Measurements from ENCODE around the gene PRDM2. TPM values are rescaled to one million over a fixed set of nuclear protein-coding genes. Genes with fewer than 3 reads are reported as not detected.

Gene PRDM2
- total RNA-seq, 6 experiments from 2014 or later, result 20.9 to 26.9 (median 25.7) TPM

- H3K4me3 Mint-ChIP-seq, result no peak overlapping the region
- H3K27me3 Mint-ChIP-seq (ENCODE audit: insufficient read depth), result peaks cover 1% of the 10 kb centered on the region; the same call in 1 of the 2 replicates
Measured at GRCh38 chr1:13814131-13814530, 114.1 kb downstream of the PRDM2 start.

GRCh38 chr1:13816016-13816760, 116.2 kb downstream of the PRDM2 start:
- Mint-ChIP-seq H3K9me3 (no peaks in the 10 kb centered on the region), H3K4me1 (ENCODE audit: low read depth) (peaks cover 5% of the 10 kb centered on the region; the same call in 1 of the 2 replicates), H3K27ac (no peak overlapping the region), H3K4me3 (no peak overlapping the region), H3K36me3 (ENCODE audit: low read depth) (no peaks in the 10 kb centered on the region), H3K27me3 (ENCODE audit: insufficient read depth) (no peaks in the 10 kb centered on the region)
- no peak for DNase-seq
- TF ChIP-seq CTCF (IDR thresholded peaks at IDR 0.05), result no peak

More at GRCh38 chr1:13814131-13814530, 114.1 kb downstream of the PRDM2 start:
- Mint-ChIP-seq H3K4me1 (ENCODE audit: low read depth) (peaks cover 7% of the 10 kb centered on the region), H3K9me3 (no peaks in the 10 kb centered on the region), H3K36me3 (ENCODE audit: low read depth) (no peaks in the 10 kb centered on the region; the same call in 1 of the 2 replicates), H3K27ac (no peak overlapping the region)
- no peak for DNase-seq
- no peak for TF ChIP-seq CTCF (IDR thresholded peaks at IDR 0.05)

GRCh38 chr1:13817906-13818305, 117.9 kb downstream of the PRDM2 start:
- Mint-ChIP-seq H3K36me3 (ENCODE audit: low read depth) (no peaks in the 10 kb centered on the region), H3K9me3 (no peaks in the 10 kb centered on the region), H3K27me3 (ENCODE audit: insufficient read depth) (no peaks in the 10 kb centered on the region), H3K27ac (no peak overlapping the region), H3K4me3 (no peak overlapping the region), H3K4me1 (ENCODE audit: low read depth) (peaks cover 5% of the 10 kb centered on the region; the same call in 1 of the 2 replicates)
- DNase-seq, result no peak
- no peak for TF ChIP-seq CTCF (IDR thresholded peaks at IDR 0.05)

GRCh38 chr1:13818926-13819325, 118.9 kb downstream of the PRDM2 start:
- DNase-seq, result no peak
- Mint-ChIP-seq H3K4me3 (no peak overlapping the region), H3K27ac (no peak overlapping the region), H3K4me1 (ENCODE audit: low read depth) (peaks cover 5% of the 10 kb centered on the region; the same call in 1 of the 2 replicates), H3K36me3 (ENCODE audit: low read depth) (no peaks in the 10 kb centered on the region), H3K27me3 (ENCODE audit: insufficient read depth) (no peaks in the 10 kb centered on the region), H3K9me3 (no peaks in the 10 kb centered on the region)
- TF ChIP-seq CTCF (IDR thresholded peaks at IDR 0.05), result no peak

- no peak for DNase-seq
Measured at GRCh38 chr1:13819642-13820041, 119.7 kb downstream of the PRDM2 start.

More at GRCh38 chr1:13819642-13820041, 119.7 kb downstream of the PRDM2 start:
- Mint-ChIP-seq H3K4me3 (no peak overlapping the region), H3K27me3 (ENCODE audit: insufficient read depth) (no peaks in the 10 kb centered on the region), H3K36me3 (ENCODE audit: low read depth) (no peaks in the 10 kb centered on the region), H3K4me1 (ENCODE audit: low read depth) (peaks cover 5% of the 10 kb centered on the region; the same call in 1 of the 2 replicates), H3K27ac (no peak overlapping the region), H3K9me3 (no peaks in the 10 kb centered on the region)
- no peak for TF ChIP-seq CTCF (IDR thresholded peaks at IDR 0.05)

Data from HFFc6 (cell line).